Adipocyte (in vitro differentiated cells): ENCODE results near the gene CIBAR2.

Experiments
- DNase-seq: peaks from one replicate; pipeline ENCODE4 v3.0.0-alpha.2; 2015; ENCODE audit warnings: low read depth
- H3K27me3 ChIP-seq: replicated peaks from 2 replicates; pipeline ENCODE4 v1.7.0; 2013; ENCODE audit warnings: mild to moderate bottlenecking, low read length, moderate library complexity; ENCODE audit not compliant: control insufficient read depth, insufficient read depth
- H3K36me3 ChIP-seq: 2 replicates; pipeline ENCODE4 v1.7.0; 2013; ENCODE audit warnings: low read length, mild to moderate bottlenecking, moderate library complexity; ENCODE audit not compliant: control insufficient read depth, insufficient read depth, severe bottlenecking
- H3K4me1 ChIP-seq: 2 replicates; pipeline ENCODE4 v1.7.0; 2013; ENCODE audit warnings: mild to moderate bottlenecking, low read length, moderate library complexity; ENCODE audit not compliant: control insufficient read depth, insufficient read depth
- H3K4me3 ChIP-seq: 2 replicates; pipeline ENCODE4 v1.7.0; 2013; ENCODE audit warnings: mild to moderate bottlenecking, low read length, moderate library complexity
- H3K9ac ChIP-seq: 2 replicates; pipeline ENCODE4 v1.7.0; 2013; ENCODE audit warnings: mild to moderate bottlenecking, low read length, moderate library complexity
- H3K9me3 ChIP-seq: 2 replicates; pipeline ENCODE4 v1.7.0; 2013; ENCODE audit warnings: mild to moderate bottlenecking, low read length, moderate library complexity; ENCODE audit not compliant: control insufficient read depth

The CIBAR2 gene

DNA sequence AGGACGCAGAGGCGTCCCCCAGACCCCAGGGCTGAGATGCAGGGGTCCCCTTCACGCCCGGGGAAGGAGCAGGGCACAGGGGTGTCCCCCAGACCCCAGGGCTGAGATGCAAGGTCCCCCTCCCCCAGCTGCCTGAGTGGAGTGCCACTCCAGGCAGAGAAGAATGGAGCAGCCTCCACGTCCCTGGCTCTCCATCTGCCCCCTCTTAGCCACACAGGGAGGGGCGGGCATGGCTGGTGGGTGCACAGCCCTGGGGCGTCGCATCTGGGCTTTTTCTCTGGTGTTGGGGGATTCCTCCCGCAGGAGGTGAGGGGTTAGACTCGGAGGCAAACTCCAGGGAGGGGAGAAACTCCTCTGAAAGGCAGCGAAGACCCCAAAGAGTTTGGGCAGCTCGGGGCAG lies 17.5 kb downstream of the CIBAR2 start:
- no peak for DNase-seq
- H3K4me3 ChIP-seq, result no peak overlapping the region
- H3K36me3 ChIP-seq, result peaks cover 2% of the 10 kb centered on the region
- H3K9ac ChIP-seq, result no peak overlapping the region
- H3K27me3 ChIP-seq, result peaks cover 56% of the 10 kb centered on the region
- H3K9me3 ChIP-seq, result no peaks in the 10 kb centered on the region
- peaks cover 8% of the 10 kb centered on the region for H3K4me1 ChIP-seq

DNA sequence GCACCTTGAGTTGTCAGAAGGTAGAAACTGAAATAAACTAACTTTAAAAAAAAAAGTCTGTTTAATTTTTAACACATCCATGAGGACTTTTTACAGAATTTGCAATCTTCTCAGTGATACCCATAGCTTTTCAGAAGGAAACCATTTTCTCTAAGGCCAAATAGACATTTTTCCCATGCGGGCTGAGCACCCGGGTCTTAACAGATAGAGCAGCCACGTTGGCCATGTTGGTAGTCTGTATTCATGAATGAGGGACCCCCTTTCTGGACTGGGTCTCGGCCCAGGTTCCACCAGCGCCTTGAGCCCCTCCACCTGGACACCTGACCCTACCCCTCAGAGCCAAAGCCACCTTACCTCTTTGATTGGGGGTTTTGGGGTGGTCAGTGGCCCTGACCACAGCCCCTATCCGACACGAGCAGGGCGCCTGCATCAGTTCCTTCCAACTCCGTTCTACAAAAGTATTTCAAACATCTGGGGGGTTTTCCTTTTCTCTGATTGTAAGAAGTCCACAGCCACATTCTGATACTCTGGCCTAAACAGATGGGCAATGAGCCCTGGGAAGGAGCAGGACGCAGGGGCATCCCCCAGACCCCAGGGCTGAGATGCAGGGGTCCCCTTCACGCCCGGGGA lies 18.0 kb downstream of the CIBAR2 start:
- H3K9ac ChIP-seq, result no peak overlapping the region
- peaks cover 5% of the 10 kb centered on the region for H3K36me3 ChIP-seq
- H3K27me3 ChIP-seq, result peaks cover 55% of the 10 kb centered on the region
- H3K9me3 ChIP-seq, result no peaks in the 10 kb centered on the region
- H3K4me1 ChIP-seq, result peaks cover 8% of the 10 kb centered on the region
- H3K4me3 ChIP-seq, result no peak overlapping the region
- DNase-seq, result no peak

DNA sequence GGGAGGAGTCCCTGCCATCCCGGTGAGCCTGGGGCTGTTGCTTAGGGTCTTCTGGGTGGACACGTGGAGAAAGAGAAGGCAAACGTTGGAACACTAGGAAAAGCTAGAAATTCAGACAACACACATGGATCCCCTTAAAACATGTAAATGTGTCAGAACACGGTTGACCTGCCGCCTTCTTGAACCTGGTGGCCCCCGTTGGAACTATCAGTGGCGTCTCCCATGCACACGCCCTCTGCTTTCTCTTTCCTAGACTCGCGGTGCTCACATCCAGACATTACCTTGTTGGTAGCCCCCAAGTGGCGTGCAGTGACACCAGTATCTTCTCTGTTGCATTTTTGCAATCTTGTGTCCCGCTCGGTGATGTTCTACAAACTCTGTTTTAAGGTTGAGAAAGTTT lies 18.6 kb downstream of the CIBAR2 start:
- H3K36me3 ChIP-seq, result peaks cover 5% of the 10 kb centered on the region
- no peak overlapping the region for H3K9ac ChIP-seq
- H3K27me3 ChIP-seq, result peaks cover 51% of the 10 kb centered on the region
- peaks cover 8% of the 10 kb centered on the region for H3K4me1 ChIP-seq
- H3K4me3 ChIP-seq, result no peak overlapping the region
- no peak for DNase-seq
- no peaks in the 10 kb centered on the region for H3K9me3 ChIP-seq

DNA sequence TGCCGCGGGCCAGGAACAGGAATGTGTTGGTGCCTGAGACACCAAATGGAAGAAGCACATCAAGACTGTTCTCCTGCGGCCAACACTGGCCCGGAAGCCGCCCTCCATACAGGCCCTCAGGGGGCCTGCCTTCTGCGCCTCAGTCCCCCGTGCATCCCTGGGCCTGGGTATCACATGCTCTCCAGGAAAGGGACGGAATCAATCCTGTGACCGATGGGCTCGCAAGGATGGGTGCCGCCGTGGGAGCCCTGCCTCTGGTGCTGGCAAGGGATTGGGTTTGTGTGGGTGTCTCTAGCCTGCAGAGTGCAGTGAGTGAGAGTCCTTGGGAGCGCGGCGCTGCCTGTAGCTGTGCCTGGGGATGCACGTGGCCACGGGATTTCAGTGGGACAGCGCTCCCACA lies 19.4 kb downstream of the CIBAR2 start:
- Histone ChIP-seq H3K36me3 (peaks cover 10% of the 10 kb centered on the region), H3K9me3 (no peaks in the 10 kb centered on the region), H3K4me3 (no peak overlapping the region), H3K27me3 (peaks cover 42% of the 10 kb centered on the region), H3K4me1 (peaks cover 8% of the 10 kb centered on the region), H3K9ac (no peak overlapping the region)
- no peak for DNase-seq

DNA sequence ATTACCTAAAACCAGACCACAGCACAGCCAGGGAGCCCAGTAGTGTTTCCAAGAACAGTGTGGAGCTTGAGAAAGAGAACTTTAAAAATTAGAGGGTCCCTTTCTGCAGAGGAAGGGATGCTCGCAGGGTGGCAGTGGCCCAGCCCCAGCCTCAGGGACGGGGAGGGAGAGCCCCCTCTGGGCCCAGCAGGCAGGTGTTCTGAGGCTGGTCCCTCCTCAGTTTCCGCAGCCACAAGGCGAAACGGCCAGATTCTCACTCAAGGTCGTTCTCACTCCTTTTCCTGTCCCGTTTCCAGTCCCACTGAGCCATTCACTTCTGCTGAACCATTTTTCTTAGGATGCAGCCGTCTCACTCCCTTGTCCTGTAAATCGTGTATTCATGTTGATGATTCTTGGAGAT lies 20.0 kb downstream of the CIBAR2 start:
- no peak overlapping the region for H3K4me3 ChIP-seq
- H3K9ac ChIP-seq, result no peak overlapping the region
- peaks cover 8% of the 10 kb centered on the region for H3K4me1 ChIP-seq
- no peak for DNase-seq
- peaks cover 10% of the 10 kb centered on the region for H3K36me3 ChIP-seq
- no peaks in the 10 kb centered on the region for H3K9me3 ChIP-seq
- H3K27me3 ChIP-seq, result peaks cover 38% of the 10 kb centered on the region

DNA sequence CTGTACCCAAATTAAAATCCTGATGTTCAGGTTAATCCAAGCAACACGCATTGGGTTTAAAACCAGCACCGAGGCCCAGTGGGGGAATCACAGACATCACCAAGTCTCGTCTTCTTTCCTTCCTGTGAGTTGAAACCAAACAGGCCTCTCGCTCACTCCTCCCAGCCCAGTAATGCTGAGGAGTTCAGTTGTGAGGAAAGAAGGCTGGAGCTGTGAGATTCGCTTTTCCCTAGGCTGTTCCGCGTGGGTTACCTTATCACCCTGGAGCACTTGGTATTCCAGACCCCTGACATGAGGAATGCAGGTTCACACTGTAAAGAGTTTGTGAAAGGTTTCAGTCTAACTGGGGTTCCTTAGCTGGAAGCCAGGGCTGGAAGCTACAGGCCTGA lies 20.8 kb downstream of the CIBAR2 start:
- peaks cover 8% of the 10 kb centered on the region for H3K4me1 ChIP-seq

DNA sequence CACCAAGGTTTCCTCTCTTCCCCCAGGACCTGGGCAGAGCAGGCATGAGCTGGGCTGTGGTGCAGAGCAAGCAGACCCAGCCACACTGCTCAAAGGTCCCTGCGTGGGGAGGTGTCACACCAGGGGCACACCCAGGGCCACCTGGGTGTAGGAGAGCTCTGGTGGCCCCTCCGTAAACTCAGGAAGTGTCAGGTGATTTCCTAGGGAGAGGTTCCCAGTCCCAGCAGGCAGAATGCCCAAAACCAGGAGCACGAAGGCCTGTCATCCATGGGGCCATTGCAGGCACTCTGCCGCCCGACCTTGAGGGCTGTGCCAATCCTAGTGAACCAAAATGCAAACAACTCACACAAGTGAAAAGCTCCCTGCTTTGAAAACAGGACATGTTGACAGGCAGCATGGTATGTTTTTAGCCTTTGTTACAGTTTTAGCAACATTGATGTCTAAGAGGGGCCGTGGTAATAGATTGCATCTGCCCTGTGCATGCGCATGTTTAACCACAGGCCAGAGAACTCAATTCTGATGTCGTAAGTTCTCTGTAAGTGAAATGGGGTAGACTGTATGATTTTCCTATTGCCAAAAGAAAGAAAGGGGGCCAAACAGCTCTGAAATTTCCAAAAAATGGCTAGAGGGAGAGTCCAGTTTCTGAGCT lies 21.3 kb downstream of the CIBAR2 start:
- H3K9me3 ChIP-seq, result no peaks in the 10 kb centered on the region
- no peak overlapping the region for H3K4me3 ChIP-seq
- peaks cover 8% of the 10 kb centered on the region for H3K4me1 ChIP-seq
- H3K27me3 ChIP-seq, result peaks cover 27% of the 10 kb centered on the region
- H3K36me3 ChIP-seq, result peaks cover 10% of the 10 kb centered on the region
- no peak overlapping the region for H3K9ac ChIP-seq
- no peak for DNase-seq

More for the DNA sequence above, 20.8 kb downstream of the CIBAR2 start:
- Histone ChIP-seq H3K9me3 (no peaks in the 10 kb centered on the region), H3K27me3 (peaks cover 30% of the 10 kb centered on the region), H3K36me3 (peaks cover 10% of the 10 kb centered on the region), H3K4me3 (no peak overlapping the region), H3K9ac (no peak overlapping the region)
- no peak for DNase-seq

DNA sequence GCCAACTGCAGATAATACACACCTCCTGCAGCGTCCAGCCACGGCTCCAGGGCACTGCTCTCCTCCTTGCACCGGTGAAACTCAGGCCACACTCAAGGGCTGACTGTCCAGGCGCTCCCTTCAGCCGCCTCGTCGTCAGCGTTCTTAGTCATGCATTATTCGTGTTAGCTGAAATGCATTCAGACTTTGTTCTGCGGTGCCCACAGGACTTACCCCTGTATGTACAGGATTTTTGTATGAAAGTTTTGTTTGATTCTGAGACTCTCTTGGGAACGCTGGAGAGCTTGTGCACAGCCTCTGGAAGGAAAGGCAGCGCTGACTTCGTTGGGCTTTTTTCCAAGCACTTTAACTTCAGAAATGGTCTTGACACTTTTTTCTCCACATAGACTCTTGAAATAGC lies 22.1 kb downstream of the CIBAR2 start:
- Histone ChIP-seq H3K27me3 (peaks cover 20% of the 10 kb centered on the region), H3K4me3 (no peak overlapping the region), H3K36me3 (peaks cover 10% of the 10 kb centered on the region), H3K9me3 (no peaks in the 10 kb centered on the region), H3K9ac (no peak overlapping the region), H3K4me1 (peaks cover 8% of the 10 kb centered on the region)
- no peak for DNase-seq

DNA sequence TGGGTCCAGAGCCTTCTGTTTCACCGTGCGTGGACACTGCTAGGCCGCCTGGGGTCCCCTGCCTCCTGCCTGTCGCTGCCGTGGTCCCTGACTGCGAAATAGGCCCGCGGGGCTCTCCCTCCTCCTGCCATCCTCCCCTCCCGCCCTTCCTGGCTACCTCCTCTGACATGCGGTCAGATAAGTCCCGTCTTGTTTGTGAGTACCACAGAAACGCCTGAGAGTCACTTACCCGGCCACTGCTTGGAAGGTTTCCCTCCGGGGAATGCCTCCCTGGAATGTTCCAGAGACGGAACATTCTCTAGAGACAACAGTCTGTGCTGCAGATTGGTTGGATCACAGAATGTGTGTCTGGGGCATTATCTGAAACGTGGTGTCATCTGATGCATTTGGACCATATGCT lies 22.7 kb downstream of the CIBAR2 start:
- Histone ChIP-seq H3K36me3 (peaks cover 10% of the 10 kb centered on the region), H3K4me3 (no peak overlapping the region), H3K9me3 (no peaks in the 10 kb centered on the region), H3K9ac (no peak overlapping the region), H3K27me3 (peaks cover 14% of the 10 kb centered on the region), H3K4me1 (peaks cover 8% of the 10 kb centered on the region)
- no peak for DNase-seq

DNA sequence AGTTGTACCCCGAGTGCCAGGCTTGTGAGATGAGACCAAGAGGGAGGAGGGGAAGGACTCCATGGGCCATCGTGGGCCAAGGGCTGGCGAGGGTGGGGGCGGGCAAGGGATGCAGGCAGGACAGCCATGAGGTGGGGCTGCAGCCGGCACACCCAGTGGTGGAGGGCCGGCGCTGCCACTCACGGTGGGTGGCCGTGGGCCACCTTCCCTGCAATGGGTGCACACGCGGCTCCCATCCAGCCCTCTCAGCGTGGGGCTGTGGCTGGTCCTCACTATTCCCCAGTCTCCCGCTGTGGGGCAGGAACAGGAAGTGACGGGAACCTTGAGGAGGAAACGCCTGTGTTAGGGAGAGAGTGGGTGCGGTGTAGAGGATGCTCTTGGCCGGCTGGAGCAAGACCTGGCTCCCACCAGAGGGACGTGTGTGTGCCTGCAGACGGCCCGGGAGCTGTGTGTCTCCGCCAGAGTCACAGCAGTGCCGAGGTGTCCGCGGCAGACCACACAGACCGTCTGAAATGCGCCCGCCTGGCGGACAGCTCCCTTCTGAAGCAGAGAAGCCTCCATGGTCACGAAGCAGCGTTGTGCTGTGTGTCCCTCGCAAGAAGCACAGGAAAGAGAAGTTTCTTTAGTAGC lies 23.6 kb downstream of the CIBAR2 start:
- peaks cover 10% of the 10 kb centered on the region for H3K36me3 ChIP-seq
- no peak for DNase-seq
- no peak overlapping the region for H3K4me3 ChIP-seq
- H3K4me1 ChIP-seq, result peaks cover 8% of the 10 kb centered on the region
- H3K27me3 ChIP-seq, result peaks cover 5% of the 10 kb centered on the region
- no peaks in the 10 kb centered on the region for H3K9me3 ChIP-seq
- no peak overlapping the region for H3K9ac ChIP-seq

DNA sequence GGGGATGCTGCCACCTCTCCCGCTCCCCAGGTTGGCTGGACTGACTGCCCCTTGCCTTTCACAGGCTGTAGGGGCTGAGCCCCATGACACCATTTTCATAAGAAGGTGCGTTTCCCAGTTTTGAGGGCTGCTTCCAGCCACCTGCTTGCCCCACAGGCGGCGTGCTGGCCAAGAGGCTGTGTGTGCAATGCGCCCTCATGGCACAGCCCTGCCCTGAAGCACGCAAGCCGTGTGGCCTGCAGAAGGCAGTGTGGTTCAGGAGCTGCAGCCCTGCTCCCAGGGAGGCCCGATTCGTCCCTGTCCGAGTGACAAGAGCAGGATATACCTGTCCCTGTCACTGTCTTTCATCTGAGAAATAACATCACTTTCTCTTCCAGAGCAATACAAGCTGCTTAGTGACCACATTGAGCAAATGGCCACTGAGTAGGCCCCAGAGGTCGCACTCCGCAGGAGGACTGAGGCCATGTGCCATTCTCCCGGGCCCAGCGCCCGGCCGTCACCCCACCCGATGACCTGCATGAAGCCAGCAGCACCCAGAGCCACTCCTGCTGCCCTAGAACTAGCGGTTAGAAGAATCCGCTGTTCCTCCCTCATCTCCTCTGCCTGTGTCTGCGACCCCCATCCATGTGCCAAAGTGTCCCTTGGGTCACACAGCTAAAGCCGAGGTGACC lies 24.2 kb downstream of the CIBAR2 start:
- Histone ChIP-seq H3K4me1 (peaks cover 8% of the 10 kb centered on the region), H3K9ac (no peak overlapping the region), H3K27me3 (no peaks in the 10 kb centered on the region), H3K36me3 (peaks cover 10% of the 10 kb centered on the region), H3K9me3 (no peaks in the 10 kb centered on the region), H3K4me3 (no peak overlapping the region)
- no peak for DNase-seq
